ENCODE data around the gene CEP112.

DNA sequence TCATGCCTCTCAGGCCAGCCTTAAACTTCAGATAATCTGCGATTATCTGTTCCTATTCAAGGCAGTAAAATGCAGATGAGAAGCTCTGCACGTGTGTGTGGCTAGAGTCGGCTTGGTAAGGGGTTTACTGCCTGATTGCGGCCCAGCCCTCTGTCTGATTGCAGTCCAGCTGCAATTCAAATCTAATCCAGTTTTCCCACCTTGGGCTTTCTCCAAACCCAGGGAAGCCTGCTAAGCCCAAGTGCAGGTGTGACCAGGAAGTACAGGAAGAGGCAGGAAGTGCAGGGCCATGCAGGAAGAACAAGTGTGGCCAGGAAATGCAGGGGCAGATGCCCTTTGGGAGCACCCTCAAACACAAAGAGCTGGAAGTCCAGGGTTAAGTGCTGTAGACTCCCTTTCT lies 314.9 kb downstream of the CEP112 start:
- no peak for TF ChIP-seq POLR2A (IDR thresholded peaks at IDR 0.05)
- TF ChIP-seq, protein P1, sequence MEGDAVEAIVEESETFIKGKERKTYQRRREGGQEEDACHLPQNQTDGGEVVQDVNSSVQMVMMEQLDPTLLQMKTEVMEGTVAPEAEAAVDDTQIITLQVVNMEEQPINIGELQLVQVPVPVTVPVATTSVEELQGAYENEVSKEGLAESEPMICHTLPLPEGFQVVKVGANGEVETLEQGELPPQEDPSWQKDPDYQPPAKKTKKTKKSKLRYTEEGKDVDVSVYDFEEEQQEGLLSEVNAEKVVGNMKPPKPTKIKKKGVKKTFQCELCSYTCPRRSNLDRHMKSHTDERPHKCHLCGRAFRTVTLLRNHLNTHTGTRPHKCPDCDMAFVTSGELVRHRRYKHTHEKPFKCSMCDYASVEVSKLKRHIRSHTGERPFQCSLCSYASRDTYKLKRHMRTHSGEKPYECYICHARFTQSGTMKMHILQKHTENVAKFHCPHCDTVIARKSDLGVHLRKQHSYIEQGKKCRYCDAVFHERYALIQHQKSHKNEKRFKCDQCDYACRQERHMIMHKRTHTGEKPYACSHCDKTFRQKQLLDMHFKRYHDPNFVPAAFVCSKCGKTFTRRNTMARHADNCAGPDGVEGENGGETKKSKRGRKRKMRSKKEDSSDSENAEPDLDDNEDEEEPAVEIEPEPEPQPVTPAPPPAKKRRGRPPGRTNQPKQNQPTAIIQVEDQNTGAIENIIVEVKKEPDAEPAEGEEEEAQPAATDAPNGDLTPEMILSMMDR (IDR thresholded peaks at IDR 0.05) = no peak
